Duodenal mucosa (tissue), 2 donors: ENCODE measurements around the gene NXPH1.
"Not testable (repeated sequence)": the region's sequence is repeated elsewhere in the genome, so short reads cannot be mapped to it uniquely, and the experiment has no call there.

Experiments
- H3K27ac ChIP-seq: one replicate; pipeline ENCODE4 v1.7.0; 2013; ENCODE audit warnings: low read depth, low read length
- H3K27me3 ChIP-seq, 2 donors: one replicate each; pipeline ENCODE4 v1.7.0; 2013; ENCODE audit warnings: low read length in 2 of 2, control low read depth in 1 of 2; ENCODE audit not compliant: insufficient read depth in 2 of 2, control insufficient read depth in 1 of 2
- H3K36me3 ChIP-seq, 2 donors: one replicate each; pipeline ENCODE4 v1.7.0; 2013; ENCODE audit warnings: low read length in 2 of 2, control low read depth in 1 of 2; ENCODE audit not compliant: insufficient read depth in 2 of 2, control insufficient read depth in 1 of 2
- H3K4me1 ChIP-seq, 2 donors: one replicate each; pipeline ENCODE4 v1.7.0; 2013; ENCODE audit warnings: low read length in 2 of 2, control low read depth in 1 of 2; ENCODE audit not compliant: insufficient read depth in 2 of 2, control insufficient read depth in 1 of 2
- H3K4me3 ChIP-seq, 2 donors: one replicate each; pipeline ENCODE4 v1.7.0; 2013; ENCODE audit warnings: low read length in 2 of 2, low read depth in 1 of 2
- H3K9ac ChIP-seq, 2 donors: one replicate each; pipeline ENCODE4 v1.7.0; 2013; ENCODE audit warnings: low read length in 2 of 2, low read depth in 1 of 2
- H3K9me3 ChIP-seq, 2 donors: one replicate each; pipeline ENCODE4 v1.7.0; 2013; ENCODE audit warnings: low read length in 2 of 2, control low read depth in 1 of 2; ENCODE audit not compliant: control insufficient read depth in 1 of 2

NXPH1 gene

GRCh38 chr7:8668627-8669500, 235.5 kb downstream of the NXPH1 start:
- peaks cover 17% of the 10 kb centered on the region in 2 donors for H3K9me3 ChIP-seq
- no peaks in the 10 kb centered on the region for H3K36me3 ChIP-seq
- no peak overlapping the region for H3K4me3 ChIP-seq
- H3K27ac ChIP-seq: no peak overlapping the region
- H3K4me1 ChIP-seq: no peaks in the 10 kb centered on the region
- no peak overlapping the region for H3K9ac ChIP-seq
- H3K27me3 ChIP-seq: no peaks in the 10 kb centered on the region

- peaks cover 17% of the 10 kb centered on the region in 2 donors for H3K9me3 ChIP-seq
- H3K27me3 ChIP-seq: no peaks in the 10 kb centered on the region
Measured at GRCh38 chr7:8669501-8669851, 236.1 kb downstream of the NXPH1 start.

GRCh38 chr7:8684426-8684825, 251.0 kb downstream of the NXPH1 start:
- H3K4me3 ChIP-seq: no peak overlapping the region
- H3K36me3 ChIP-seq: no peaks in the 10 kb centered on the region
- no peaks in the 10 kb centered on the region for H3K4me1 ChIP-seq
- H3K9me3 ChIP-seq: peaks cover 0 to 3% of the 10 kb centered on the region in 2 donors
- no peaks in the 10 kb centered on the region for H3K27me3 ChIP-seq
- H3K27ac ChIP-seq: no peak overlapping the region
- H3K9ac ChIP-seq: no peak overlapping the region

More at GRCh38 chr7:8669501-8669851, 236.1 kb downstream of the NXPH1 start:
- no peaks in the 10 kb centered on the region for H3K4me1 ChIP-seq
- no peak overlapping the region for H3K9ac ChIP-seq
- no peak overlapping the region for H3K4me3 ChIP-seq
- H3K27ac ChIP-seq: no peak overlapping the region
- no peaks in the 10 kb centered on the region for H3K36me3 ChIP-seq

- no peaks in the 10 kb centered on the region for H3K4me1 ChIP-seq
- H3K4me3 ChIP-seq: no peak overlapping the region
- no peak overlapping the region for H3K27ac ChIP-seq
- no peaks in the 10 kb centered on the region for H3K36me3 ChIP-seq
- no peak overlapping the region for H3K9ac ChIP-seq
- H3K27me3 ChIP-seq: no peaks in the 10 kb centered on the region
- no peaks in the 10 kb centered on the region for H3K9me3 ChIP-seq
Measured at GRCh38 chr7:8699875-8700624, 266.6 kb downstream of the NXPH1 start.

- Histone ChIP-seq H3K36me3 (no peaks in the 10 kb centered on the region), H3K27ac (no peak overlapping the region), H3K27me3 (no peaks in the 10 kb centered on the region), H3K9ac (no peak overlapping the region), H3K4me1 (no peaks in the 10 kb centered on the region), H3K9me3 (peaks cover 0 to 1% of the 10 kb centered on the region in 2 donors), H3K4me3 (no peak overlapping the region)
Measured at GRCh38 chr7:8702807-8703206, 269.4 kb downstream of the NXPH1 start.

- H3K36me3 ChIP-seq: no peaks in the 10 kb centered on the region
- H3K27me3 ChIP-seq: no peaks in the 10 kb centered on the region
- no peak overlapping the region for H3K4me3 ChIP-seq
- H3K9me3 ChIP-seq: peaks cover 6 to 10% of the 10 kb centered on the region in 2 donors
- no peaks in the 10 kb centered on the region for H3K4me1 ChIP-seq
- H3K9ac ChIP-seq: no peak overlapping the region
- no peak overlapping the region for H3K27ac ChIP-seq
Measured at GRCh38 chr7:8710124-8710523, 276.7 kb downstream of the NXPH1 start.

- H3K27ac ChIP-seq: no peak overlapping the region
- no peak overlapping the region for H3K9ac ChIP-seq
- no peak overlapping the region for H3K4me3 ChIP-seq
- H3K9me3 ChIP-seq: peaks cover 6 to 8% of the 10 kb centered on the region in 2 donors
- no peaks in the 10 kb centered on the region for H3K4me1 ChIP-seq
- no peaks in the 10 kb centered on the region for H3K27me3 ChIP-seq
- no peaks in the 10 kb centered on the region for H3K36me3 ChIP-seq
Measured at GRCh38 chr7:8714791-8715190, 281.4 kb downstream of the NXPH1 start.

- Histone ChIP-seq H3K9me3 (peaks cover 0 to 6% of the 10 kb centered on the region in 2 donors), H3K4me3 (no peak overlapping the region), H3K27ac (no peak overlapping the region), H3K36me3 (no peaks in the 10 kb centered on the region), H3K27me3 (no peaks in the 10 kb centered on the region), H3K9ac (no peak overlapping the region), H3K4me1 (no peaks in the 10 kb centered on the region)
Measured at GRCh38 chr7:8719102-8719501, 285.7 kb downstream of the NXPH1 start.

- H3K9me3 ChIP-seq: no peaks in the 10 kb centered on the region
Measured at GRCh38 chr7:8724080-8724718, 290.8 kb downstream of the NXPH1 start.

GRCh38 chr7:8731756-8732155, 298.3 kb downstream of the NXPH1 start:
- H3K27me3 ChIP-seq, H3K4me3 ChIP-seq, H3K9me3 ChIP-seq, H3K27ac ChIP-seq, H3K9ac ChIP-seq, H3K36me3 ChIP-seq, H3K4me1 ChIP-seq: not testable (repeated sequence)

More at GRCh38 chr7:8724080-8724718, 290.8 kb downstream of the NXPH1 start:
- Histone ChIP-seq H3K9ac (no peak overlapping the region), H3K27ac (no peak overlapping the region), H3K36me3 (no peaks in the 10 kb centered on the region), H3K4me3 (no peak overlapping the region), H3K27me3 (no peaks in the 10 kb centered on the region), H3K4me1 (no peaks in the 10 kb centered on the region)
